SH-SY5Y (cell line): ENCODE data around the gene PIP5K1C.

ENCODE experiments used
- GATA2 ChIP-seq: IDR thresholded peaks from 2 replicates; pipeline ENCODE4 v1.6.1; 2011; ENCODE audit warnings: mild to moderate bottlenecking, low read depth, low read length
- GATA3 ChIP-seq: IDR thresholded peaks from 2 replicates; pipeline ENCODE4 v1.6.1; 2011; ENCODE audit warnings: low read depth, mild to moderate bottlenecking, low read length, moderate library complexity

- TF ChIP-seq GATA2 (no peak), GATA3 (no peak)
These were observed 7.6 kb upstream of the PIP5K1C start for GRCh38 chr19:3707868-3708206.
